ENCODE results near the gene REPIN1. TPM values are rescaled to one million over a fixed set of nuclear protein-coding genes. Genes with fewer than 3 reads are reported as not detected.

Gene REPIN1
- total RNA-seq, 1 donor from 2014 or later = 41.9 TPM

- no peak for DNase-seq (ENCODE audit: low read depth in 2 of 2)
These were observed 53.2 kb downstream of the REPIN1 start for GRCh38 chr7:150421831-150422230.

Other genes starting within 250 kb of the REPIN1 start
- gene LRRC61, start 45.5 kb upstream of the REPIN1 start, total RNA-seq = 2.2 and 5.8 TPM in 2 replicates
- gene ACTR3C, start 45.3 kb upstream of the REPIN1 start, total RNA-seq = 2.6 and 8.3 TPM in 2 replicates
- 0.22 and 2.8 TPM in 2 replicates for gene RARRES2, start 27.2 kb upstream of the REPIN1 start, total RNA-seq
- gene ZNF775, start 10.5 kb downstream of the REPIN1 start, total RNA-seq = 4.6 and 5.4 TPM in 2 replicates
- gene GIMAP8, start 81.8 kb downstream of the REPIN1 start, total RNA-seq = 88.7 and 137 TPM in 2 replicates
- gene GIMAP7, start 146.1 kb downstream of the REPIN1 start, total RNA-seq = 44.2 and 104 TPM in 2 replicates
- gene GIMAP4, start 198.6 kb downstream of the REPIN1 start, total RNA-seq = 166 and 197 TPM in 2 replicates

Measured in lung microvascular endothelial cell (primary cell).